WTC11 (cell line): ENCODE results near the gene SPRR2B. TPM values are rescaled to one million over a fixed set of nuclear protein-coding genes. Genes with fewer than 3 reads are reported as not detected.
"Not testable (repeated sequence)": the region's sequence is repeated elsewhere in the genome, so short reads cannot be mapped to it uniquely, and the experiment has no call there.

Experiments
- ATAC-seq: fragments of 200-7000 bp; cut with Tn5 transposase; 2 replicates; pipeline ENCODE4 v1.10.0; 2021; ENCODE audit warnings: mild to moderate bottlenecking, moderate library complexity
- CTCF ChIA-PET: fragments of 300-600 bp; sonication (Branson Sonifier 250); formaldehyde crosslinking; loops from one replicate; lab custom pipeline; 2021; ENCODE audit warnings: antibody characterized with exemption; lab: Charles Lee
- POLR2A ChIA-PET: fragments of 350-600 bp; sonication (Branson Sonifier 250); formaldehyde crosslinking; loops from one replicate; lab custom pipeline; 2021; ENCODE audit warnings: antibody characterized with exemption; lab: Charles Lee
- DNase-seq: peaks from one replicate; pipeline ENCODE4 v3.0.0; 2021; ENCODE audit warnings: low spot score
- H3K27ac Mint-ChIP-seq: 2 replicates; pipeline ENCODE4 v1.8.0; 2021; ENCODE audit warnings: mixed read lengths
- H3K27me3 Mint-ChIP-seq: 2 replicates; pipeline ENCODE4 v1.8.0; 2021; ENCODE audit warnings: low read depth, mild to moderate bottlenecking, moderate library complexity, mixed read lengths
- H3K36me3 Mint-ChIP-seq: 2 replicates; pipeline ENCODE4 v1.8.0; 2021; ENCODE audit warnings: mixed read lengths
- H3K4me1 Mint-ChIP-seq: 2 replicates; pipeline ENCODE4 v1.8.0; 2022; ENCODE audit warnings: mixed read lengths
- H3K4me3 Mint-ChIP-seq: 2 replicates; pipeline ENCODE4 v1.8.0; 2021; ENCODE audit warnings: mild to moderate bottlenecking, moderate library complexity, mixed read lengths
- H3K9me3 Mint-ChIP-seq: 2 replicates; pipeline ENCODE4 v1.8.0; 2021; ENCODE audit warnings: mixed read lengths
- CREM ChIP-seq: sonication (generic); formaldehyde crosslinking; IDR thresholded peaks from 2 replicates; pipeline ENCODE4 v1.8.1; 2022; ENCODE audit warnings: mild to moderate bottlenecking, missing genetic modification reagents, moderate library complexity
- E2F1 ChIP-seq: sonication (generic); formaldehyde crosslinking; IDR thresholded peaks from 2 replicates; pipeline ENCODE4 v1.8.0; 2022; ENCODE audit warnings: mild to moderate bottlenecking, missing genetic modification reagents
- E2F4 ChIP-seq: sonication (generic); formaldehyde crosslinking; IDR thresholded peaks from 2 replicates; pipeline ENCODE4 v1.8.1; 2022; ENCODE audit warnings: low read depth, mild to moderate bottlenecking, moderate library complexity, missing genetic modification reagents, borderline replicate concordance
- GRHL2 ChIP-seq: fragments of 250-450 bp; sonication (Bioruptor Pico); IDR thresholded peaks from 2 replicates; pipeline ENCODE4 v1.8.0; 2022; ENCODE audit warnings: mild to moderate bottlenecking, moderate library complexity; ENCODE audit not compliant: insufficient replicate concordance, severe bottlenecking
- IRF1 ChIP-seq: sonication (generic); formaldehyde crosslinking; IDR thresholded peaks from 2 replicates; pipeline ENCODE4 v1.8.0; 2023; ENCODE audit warnings: missing genetic modification reagents
- JAZF1 ChIP-seq: fragments of 250-450 bp; sonication (Bioruptor Pico); IDR thresholded peaks from 2 replicates; pipeline ENCODE4 v1.9.0; 2021; ENCODE audit warnings: moderate library complexity, mild to moderate bottlenecking, inconsistent platforms
- NR2C2 ChIP-seq: sonication (generic); formaldehyde crosslinking; IDR thresholded peaks from 2 replicates; pipeline ENCODE4 v1.8.0; 2022; ENCODE audit warnings: mild to moderate bottlenecking, missing genetic modification reagents
- SMAD4 ChIP-seq: sonication (generic); formaldehyde crosslinking; IDR thresholded peaks from 2 replicates; pipeline ENCODE4 v1.8.0; 2022; ENCODE audit warnings: mild to moderate bottlenecking, missing genetic modification reagents
- TEAD4 ChIP-seq: sonication (generic); formaldehyde crosslinking; IDR thresholded peaks from 2 replicates; pipeline ENCODE4 v1.8.0; 2022; ENCODE audit warnings: mild to moderate bottlenecking, missing genetic modification reagents
- TP53 ChIP-seq: sonication (generic); formaldehyde crosslinking; IDR thresholded peaks from 2 replicates; pipeline ENCODE4 v1.8.1; 2023; ENCODE audit warnings: mild to moderate bottlenecking, missing genetic modification reagents
- USF2 ChIP-seq: sonication (generic); formaldehyde crosslinking; IDR thresholded peaks from 2 replicates; pipeline ENCODE4 v1.8.1; 2023; ENCODE audit warnings: mild to moderate bottlenecking, missing genetic modification reagents, moderate library complexity
- ZBTB21 ChIP-seq: sonication (generic); formaldehyde crosslinking; IDR thresholded peaks from 2 replicates; pipeline ENCODE4 v1.8.1; 2023; ENCODE audit warnings: mild to moderate bottlenecking, missing genetic modification reagents, borderline replicate concordance
- ZNF396 ChIP-seq: fragments of 250-450 bp; sonication (Bioruptor Pico); IDR thresholded peaks from 2 replicates; pipeline ENCODE4 v1.8.0; 2021; ENCODE audit warnings: mild to moderate bottlenecking, moderate library complexity, borderline replicate concordance
- ZNF512 ChIP-seq: sonication (generic); formaldehyde crosslinking; IDR thresholded peaks from 2 replicates; pipeline ENCODE4 v1.8.1; 2022; ENCODE audit warnings: missing genetic modification reagents, borderline replicate concordance
- total RNA-seq: library from RNA; stranded (reverse); gene quantifications from 3 replicates; pipeline ENCODE4 v1.2.3, GENCODE V29; 2021
- TF ChIP-seq, protein P1 (sequence below): sonication (generic); formaldehyde crosslinking; IDR thresholded peaks from 2 replicates; pipeline ENCODE4 v1.8.0; 2023; ENCODE audit warnings: mild to moderate bottlenecking, missing genetic modification reagents
- TF ChIP-seq, protein P2 (sequence below): sonication (generic); formaldehyde crosslinking; IDR thresholded peaks from 2 replicates; pipeline ENCODE4 v1.8.0; 2022; ENCODE audit warnings: mild to moderate bottlenecking, missing genetic modification reagents
- TF ChIP-seq, protein P3 (sequence below): sonication (generic); formaldehyde crosslinking; IDR thresholded peaks from 2 replicates; pipeline ENCODE4 v1.8.1; 2022; ENCODE audit warnings: low read depth, missing genetic modification reagents, borderline replicate concordance

Gene SPRR2B
- total RNA-seq, 1 experiment from 2014 or later: not detected

- TF ChIP-seq, protein P1, sequence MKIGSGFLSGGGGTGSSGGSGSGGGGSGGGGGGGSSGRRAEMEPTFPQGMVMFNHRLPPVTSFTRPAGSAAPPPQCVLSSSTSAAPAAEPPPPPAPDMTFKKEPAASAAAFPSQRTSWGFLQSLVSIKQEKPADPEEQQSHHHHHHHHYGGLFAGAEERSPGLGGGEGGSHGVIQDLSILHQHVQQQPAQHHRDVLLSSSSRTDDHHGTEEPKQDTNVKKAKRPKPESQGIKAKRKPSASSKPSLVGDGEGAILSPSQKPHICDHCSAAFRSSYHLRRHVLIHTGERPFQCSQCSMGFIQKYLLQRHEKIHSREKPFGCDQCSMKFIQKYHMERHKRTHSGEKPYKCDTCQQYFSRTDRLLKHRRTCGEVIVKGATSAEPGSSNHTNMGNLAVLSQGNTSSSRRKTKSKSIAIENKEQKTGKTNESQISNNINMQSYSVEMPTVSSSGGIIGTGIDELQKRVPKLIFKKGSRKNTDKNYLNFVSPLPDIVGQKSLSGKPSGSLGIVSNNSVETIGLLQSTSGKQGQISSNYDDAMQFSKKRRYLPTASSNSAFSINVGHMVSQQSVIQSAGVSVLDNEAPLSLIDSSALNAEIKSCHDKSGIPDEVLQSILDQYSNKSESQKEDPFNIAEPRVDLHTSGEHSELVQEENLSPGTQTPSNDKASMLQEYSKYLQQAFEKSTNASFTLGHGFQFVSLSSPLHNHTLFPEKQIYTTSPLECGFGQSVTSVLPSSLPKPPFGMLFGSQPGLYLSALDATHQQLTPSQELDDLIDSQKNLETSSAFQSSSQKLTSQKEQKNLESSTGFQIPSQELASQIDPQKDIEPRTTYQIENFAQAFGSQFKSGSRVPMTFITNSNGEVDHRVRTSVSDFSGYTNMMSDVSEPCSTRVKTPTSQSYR (CRISPR knock-in tag): no peak
- TF ChIP-seq GRHL2 (CRISPR knock-in tag) (no peak), IRF1 (CRISPR knock-in tag) (no peak), TEAD4 (CRISPR knock-in tag) (no peak), ZBTB21 (CRISPR knock-in tag) (no peak), E2F1 (CRISPR knock-in tag) (no peak)
These were observed 47.0 kb downstream of the SPRR2B start (continued) for GRCh38 chr1:153024413-153024812.

- CTCF ChIA-PET: no interaction called here
- POLR2A ChIA-PET: no interaction called here
- no peak overlapping the region for H3K4me3 Mint-ChIP-seq
- H3K27me3 Mint-ChIP-seq: no peaks in the 10 kb centered on the region; the same call in 1 of the 2 replicates
- no peak overlapping the region for H3K27ac Mint-ChIP-seq
- TF ChIP-seq USF2 (CRISPR knock-in tag) (no peak), CREM (no peak), ZNF396 (no peak), ZNF512 (CRISPR knock-in tag) (no peak), E2F4 (CRISPR knock-in tag) (no peak), TP53 (CRISPR knock-in tag) (no peak), E2F1 (CRISPR knock-in tag) (no peak), NR2C2 (no peak), SMAD4 (CRISPR knock-in tag) (no peak), JAZF1 (CRISPR knock-in tag) (no peak)
- TF ChIP-seq, protein P1 (CRISPR knock-in tag): no peak
- TF ChIP-seq, protein P2, sequence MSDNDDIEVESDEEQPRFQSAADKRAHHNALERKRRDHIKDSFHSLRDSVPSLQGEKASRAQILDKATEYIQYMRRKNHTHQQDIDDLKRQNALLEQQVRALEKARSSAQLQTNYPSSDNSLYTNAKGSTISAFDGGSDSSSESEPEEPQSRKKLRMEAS: no peak
- TF ChIP-seq, protein P3, sequence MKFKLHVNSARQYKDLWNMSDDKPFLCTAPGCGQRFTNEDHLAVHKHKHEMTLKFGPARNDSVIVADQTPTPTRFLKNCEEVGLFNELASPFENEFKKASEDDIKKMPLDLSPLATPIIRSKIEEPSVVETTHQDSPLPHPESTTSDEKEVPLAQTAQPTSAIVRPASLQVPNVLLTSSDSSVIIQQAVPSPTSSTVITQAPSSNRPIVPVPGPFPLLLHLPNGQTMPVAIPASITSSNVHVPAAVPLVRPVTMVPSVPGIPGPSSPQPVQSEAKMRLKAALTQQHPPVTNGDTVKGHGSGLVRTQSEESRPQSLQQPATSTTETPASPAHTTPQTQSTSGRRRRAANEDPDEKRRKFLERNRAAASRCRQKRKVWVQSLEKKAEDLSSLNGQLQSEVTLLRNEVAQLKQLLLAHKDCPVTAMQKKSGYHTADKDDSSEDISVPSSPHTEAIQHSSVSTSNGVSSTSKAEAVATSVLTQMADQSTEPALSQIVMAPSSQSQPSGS (CRISPR knock-in tag): no peak
- no peaks in the 10 kb centered on the region for H3K36me3 Mint-ChIP-seq
- DNase-seq (no peak), ATAC-seq (no peak)
- H3K4me1 Mint-ChIP-seq: peaks cover 27% of the 10 kb centered on the region
- peaks cover 27% of the 10 kb centered on the region for H3K9me3 Mint-ChIP-seq
These were observed 48.3 kb downstream of the SPRR2B start for GRCh38 chr1:153023109-153023508.

GRCh38 chr1:153022340-153022739, 49.1 kb downstream of the SPRR2B start:
- H3K36me3 Mint-ChIP-seq, POLR2A ChIA-PET, CTCF ChIA-PET, H3K4me3 Mint-ChIP-seq, H3K27ac Mint-ChIP-seq, ATAC-seq, DNase-seq, H3K27me3 Mint-ChIP-seq: not testable (repeated sequence)
- H3K9me3 Mint-ChIP-seq: peaks cover 29% of the 10 kb centered on the region
- peaks cover 27% of the 10 kb centered on the region for H3K4me1 Mint-ChIP-seq
